GM12892 (cell line): ENCODE data around the gene RAB40B.

ENCODE experiments used
- DNase-seq: peaks from one replicate; pipeline ENCODE4 v3.0.0; 2011; ENCODE audit not compliant: insufficient read length
- FAIRE-seq: peaks from 2 replicates; lab custom pipeline; 2011; peaks lifted over from hg19 to GRCh38; lab: Jason Lieb, UNC
- POLR2A ChIP-seq: IDR thresholded peaks from 2 replicates; pipeline ENCODE4 v1.6.1; 2011; ENCODE audit warnings: low read depth, low read length, control low read depth
- POLR2AphosphoS5 ChIP-seq: IDR thresholded peaks from 2 replicates; pipeline ENCODE4 v1.6.1; 2011; ENCODE audit warnings: low read depth, low read length, control low read depth
- TAF1 ChIP-seq: IDR thresholded peaks from 2 replicates; pipeline ENCODE4 v1.6.1; 2011; ENCODE audit warnings: low read depth, mild to moderate bottlenecking, control low read depth, low read length, borderline replicate concordance

The RAB40B gene

GRCh38 chr17:82696916-82697807 is 1.3 kb downstream of the RAB40B start:
- FAIRE-seq (no peak), DNase-seq (no peak)
- TF ChIP-seq POLR2A, result no peak

GRCh38 chr17:82696259-82696658 is 2.2 kb downstream of the RAB40B start:
- DNase-seq, result no peak
- no peak for FAIRE-seq
- no peak for TF ChIP-seq POLR2A
- no peak for TF ChIP-seq TAF1
- TF ChIP-seq POLR2AphosphoS5, result no peak

GRCh38 chr17:82694647-82695046 is 3.9 kb downstream of the RAB40B start:
- DNase-seq (no peak), FAIRE-seq (no peak)
- TF ChIP-seq TAF1 (no peak), POLR2AphosphoS5 (no peak), POLR2A (no peak)

- no peak for TF ChIP-seq TAF1
- no peak for TF ChIP-seq POLR2A
- TF ChIP-seq POLR2AphosphoS5, result no peak
- DNase-seq, result no peak
- no peak for FAIRE-seq
Measured at GRCh38 chr17:82693168-82693867, 5.2 kb downstream of the RAB40B start.

- TF ChIP-seq TAF1 (no peak), POLR2AphosphoS5 (no peak), POLR2A (no peak)
Measured at GRCh38 chr17:82692268-82692667, 6.2 kb downstream of the RAB40B start.

GRCh38 chr17:82691714-82692113 is 6.8 kb downstream of the RAB40B start:
- TF ChIP-seq POLR2AphosphoS5 (no peak), POLR2A (no peak), TAF1 (no peak)
- DNase-seq (no peak), FAIRE-seq (no peak)

More at GRCh38 chr17:82692268-82692667, 6.2 kb downstream of the RAB40B start:
- no peak for DNase-seq
- no peak for FAIRE-seq

GRCh38 chr17:82690786-82691489 is 7.6 kb downstream of the RAB40B start:
- DNase-seq (no peak), FAIRE-seq (no peak)
- no peak for TF ChIP-seq POLR2A
- no peak for TF ChIP-seq POLR2AphosphoS5
- TF ChIP-seq TAF1, result no peak

GRCh38 chr17:82689077-82689476 is 9.4 kb downstream of the RAB40B start:
- FAIRE-seq (no peak), DNase-seq (no peak)
- TF ChIP-seq POLR2A, result no peak
- no peak for TF ChIP-seq TAF1
- no peak for TF ChIP-seq POLR2AphosphoS5

- DNase-seq, result no peak
- no peak for TF ChIP-seq POLR2A
- no peak for TF ChIP-seq TAF1
- TF ChIP-seq POLR2AphosphoS5, result no peak
- FAIRE-seq, result no peak
Measured at GRCh38 chr17:82687871-82688270, 10.6 kb downstream of the RAB40B start.

- DNase-seq (no peak), FAIRE-seq (no peak)
- no peak for TF ChIP-seq TAF1
- no peak for TF ChIP-seq POLR2AphosphoS5
- TF ChIP-seq POLR2A, result no peak
Measured at GRCh38 chr17:82687375-82687861, 11.1 kb downstream of the RAB40B start.
